OCI-LY3 (cell line): Measurements from ENCODE around the gene ANKAR.

ENCODE experiments used
- H2AFZ ChIP-seq: fragments of 200-600, 300-600 bp; shearing (Covaris generic); 2 replicates; pipeline ENCODE4 v1.6.0; 2014; ENCODE audit warnings: antibody characterized with exemption, low read depth, low read length
- H3K27ac ChIP-seq: fragments of 200-600, 300-600 bp; sonication (generic); 2 replicates; pipeline ENCODE4 v1.5.1; 2014; ENCODE audit warnings: mild to moderate bottlenecking, low read length, moderate library complexity, mixed read lengths
- H3K27me3 ChIP-seq: fragments of 200-600, 300-600 bp; sonication (generic); 2 replicates; pipeline ENCODE4 v1.6.1; 2014; ENCODE audit warnings: low read depth, low read length, mixed read lengths
- H3K36me3 ChIP-seq: fragments of 200-600, 300-600 bp; sonication (generic); replicated peaks from 2 replicates; pipeline ENCODE3; 2014; ENCODE audit warnings: low read depth, low read length, mixed read lengths
- H3K4me1 ChIP-seq: fragments of 300-600, 200-600 bp; sonication (generic); 2 replicates; pipeline ENCODE4 v1.6.1; 2014; ENCODE audit warnings: low read length, mixed read lengths
- H3K4me2 ChIP-seq: fragments of 200-600, 300-600 bp; sonication (generic); 2 replicates; pipeline ENCODE4 v1.6.1; 2014; ENCODE audit warnings: low read length, mixed read lengths
- H3K4me3 ChIP-seq: fragments of 300-600, 200-600 bp; sonication (generic); 2 replicates; pipeline ENCODE4 v1.5.1; 2014; ENCODE audit warnings: antibody characterized with exemption, mild to moderate bottlenecking, low read length, moderate library complexity
- H3K79me2 ChIP-seq: fragments of 300-600, 200-600 bp; shearing (Covaris generic); 2 replicates; pipeline ENCODE4 v1.6.1; 2014; ENCODE audit warnings: mild to moderate bottlenecking, low read length, mixed read lengths
- H3K9ac ChIP-seq: fragments of 300-600, 200-600 bp; shearing (Covaris generic); 2 replicates; pipeline ENCODE4 v1.6.0; 2014; ENCODE audit warnings: mild to moderate bottlenecking, low read length, moderate library complexity
- H3K9me3 ChIP-seq: fragments of 200-600, 300-600 bp; shearing (Covaris generic); 2 replicates; pipeline ENCODE4 v1.6.1; 2014; ENCODE audit warnings: low read length, mixed read lengths; ENCODE audit not compliant: insufficient read depth
- H4K20me1 ChIP-seq: fragments of 200-600, 300-600 bp; sonication (generic); 2 replicates; pipeline ENCODE4 v1.6.1; 2016; ENCODE audit warnings: low read length, mixed read lengths; ENCODE audit not compliant: insufficient read depth
- CTCF ChIP-seq: fragments of 200-600, 300-600 bp; sonication (generic); IDR thresholded peaks from 2 replicates; pipeline ENCODE4 v1.5.1; 2014; ENCODE audit warnings: antibody characterized with exemption, low read length, low read depth
- EZH2phosphoT487 ChIP-seq: fragments of 200-600 bp; shearing (Covaris generic); IDR thresholded peaks from 2 replicates; pipeline ENCODE4 v1.6.1; 2018; ENCODE audit warnings: antibody characterized with exemption, mixed run types, low read depth

ANKAR gene

GRCh38 chr2:189628817-189629530 lies 45.5 kb upstream of the ANKAR start:
- Histone ChIP-seq H2AFZ (no peak overlapping the region), H3K9ac (no peak overlapping the region), H3K79me2 (no peaks in the 10 kb centered on the region), H3K4me2 (no peak overlapping the region), H3K4me1 (no peaks in the 10 kb centered on the region), H4K20me1 (no peaks in the 10 kb centered on the region), H3K27ac (no peak overlapping the region), H3K4me3 (no peak overlapping the region), H3K36me3 (no peaks in the 10 kb centered on the region), H3K27me3 (no peaks in the 10 kb centered on the region), H3K9me3 (no peaks in the 10 kb centered on the region)
- TF ChIP-seq EZH2phosphoT487 (no peak), CTCF (no peak)

GRCh38 chr2:189629531-189630453 lies 44.7 kb upstream of the ANKAR start:
- H3K79me2 ChIP-seq: no peaks in the 10 kb centered on the region
- H3K36me3 ChIP-seq: no peaks in the 10 kb centered on the region
- H3K4me2 ChIP-seq: no peak overlapping the region
- no peak overlapping the region for H3K4me3 ChIP-seq
- no peaks in the 10 kb centered on the region for H3K9me3 ChIP-seq
- TF ChIP-seq CTCF (no peak), EZH2phosphoT487 (no peak)
- H3K27ac ChIP-seq: no peak overlapping the region
- H3K27me3 ChIP-seq: no peaks in the 10 kb centered on the region
- no peaks in the 10 kb centered on the region for H4K20me1 ChIP-seq
- H2AFZ ChIP-seq: no peak overlapping the region
- no peaks in the 10 kb centered on the region for H3K4me1 ChIP-seq
- H3K9ac ChIP-seq: no peak overlapping the region

- H3K4me2 ChIP-seq: no peak overlapping the region
Measured at GRCh38 chr2:189631849-189632248, 42.6 kb upstream of the ANKAR start.

More at GRCh38 chr2:189631849-189632248, 42.6 kb upstream of the ANKAR start:
- Histone ChIP-seq H3K4me1 (no peaks in the 10 kb centered on the region), H3K4me3 (no peak overlapping the region), H2AFZ (no peak overlapping the region), H3K27me3 (no peaks in the 10 kb centered on the region), H4K20me1 (no peaks in the 10 kb centered on the region), H3K36me3 (no peaks in the 10 kb centered on the region), H3K79me2 (no peaks in the 10 kb centered on the region), H3K27ac (no peak overlapping the region), H3K9me3 (no peaks in the 10 kb centered on the region), H3K9ac (no peak overlapping the region)
- TF ChIP-seq CTCF: no peak
- TF ChIP-seq EZH2phosphoT487: no peak
